Measurements from ENCODE around the gene FAM117B.

The FAM117B gene

DNA sequence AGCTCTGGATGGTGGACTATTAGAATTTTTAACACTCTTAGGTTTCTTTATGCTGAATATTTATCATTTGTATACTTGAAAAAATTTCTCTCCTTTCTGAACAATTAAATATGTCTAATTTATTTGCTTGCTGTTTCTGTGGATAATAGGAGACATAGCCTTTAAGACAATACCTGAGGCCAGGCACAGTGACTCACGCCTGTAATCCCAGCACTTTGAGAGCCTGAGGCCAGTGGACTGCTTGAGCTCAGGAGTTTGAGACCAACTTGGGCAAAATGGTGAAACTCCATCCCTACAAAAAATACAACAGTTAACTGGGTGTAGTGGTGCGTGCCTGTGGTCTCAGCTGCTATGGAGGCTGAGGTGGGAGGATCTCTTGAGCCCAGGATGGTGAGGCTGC lies 54.7 kb downstream of the FAM117B start:
- peaks cover 30% of the 10 kb centered on the region for H3K79me2 ChIP-seq (ENCODE audit: insufficient read depth, low read length)
- H3K36me3 ChIP-seq (ENCODE audit: insufficient read depth, low read length), result 0 out of 2 replicates have a peak, but pooled peaks cover 3% of the 10 kb centered on the region
- no peak overlapping the region for H3K4me2 ChIP-seq (ENCODE audit: insufficient read depth, low read length)
- H3K27me3 ChIP-seq (ENCODE audit: insufficient read depth, low read length, poor library complexity), result no peaks in the 10 kb centered on the region
- no peak overlapping the region for H3K27ac ChIP-seq (ENCODE audit: low read length)
- no peaks in the 10 kb centered on the region for H3K4me1 ChIP-seq (ENCODE audit: insufficient read depth, low read length)
- H2AFZ ChIP-seq (ENCODE audit: low read depth, low read length), result no peak overlapping the region
- peaks cover 6% of the 10 kb centered on the region; the same call in 1 of the 2 replicates for H4K20me1 ChIP-seq (ENCODE audit: insufficient read depth, low read length)
- ATAC-seq (ENCODE audit: insufficient read depth, low read depth) (no peak), DNase-seq (no peak)
- no peak overlapping the region for H3K4me3 ChIP-seq (ENCODE audit: low read depth in 1 of 2, low read length in 2 of 2)
- H3K9me3 ChIP-seq (ENCODE audit: insufficient read depth, low read length, severe bottlenecking), result no peaks in the 10 kb centered on the region
- no peak for TF ChIP-seq EZH2 (IDR thresholded peaks at IDR 0.05; ENCODE audit: borderline replicate concordance, low read depth, low read length, severe bottlenecking)
- TF ChIP-seq, protein P1, sequence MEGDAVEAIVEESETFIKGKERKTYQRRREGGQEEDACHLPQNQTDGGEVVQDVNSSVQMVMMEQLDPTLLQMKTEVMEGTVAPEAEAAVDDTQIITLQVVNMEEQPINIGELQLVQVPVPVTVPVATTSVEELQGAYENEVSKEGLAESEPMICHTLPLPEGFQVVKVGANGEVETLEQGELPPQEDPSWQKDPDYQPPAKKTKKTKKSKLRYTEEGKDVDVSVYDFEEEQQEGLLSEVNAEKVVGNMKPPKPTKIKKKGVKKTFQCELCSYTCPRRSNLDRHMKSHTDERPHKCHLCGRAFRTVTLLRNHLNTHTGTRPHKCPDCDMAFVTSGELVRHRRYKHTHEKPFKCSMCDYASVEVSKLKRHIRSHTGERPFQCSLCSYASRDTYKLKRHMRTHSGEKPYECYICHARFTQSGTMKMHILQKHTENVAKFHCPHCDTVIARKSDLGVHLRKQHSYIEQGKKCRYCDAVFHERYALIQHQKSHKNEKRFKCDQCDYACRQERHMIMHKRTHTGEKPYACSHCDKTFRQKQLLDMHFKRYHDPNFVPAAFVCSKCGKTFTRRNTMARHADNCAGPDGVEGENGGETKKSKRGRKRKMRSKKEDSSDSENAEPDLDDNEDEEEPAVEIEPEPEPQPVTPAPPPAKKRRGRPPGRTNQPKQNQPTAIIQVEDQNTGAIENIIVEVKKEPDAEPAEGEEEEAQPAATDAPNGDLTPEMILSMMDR (IDR thresholded peaks at IDR 0.05; ENCODE audit: borderline replicate concordance, extremely low read depth, low read length, poor library complexity, severe bottlenecking), result no peak
- H3K9ac ChIP-seq (ENCODE audit: low read depth, low read length), result no peak overlapping the region

DNA sequence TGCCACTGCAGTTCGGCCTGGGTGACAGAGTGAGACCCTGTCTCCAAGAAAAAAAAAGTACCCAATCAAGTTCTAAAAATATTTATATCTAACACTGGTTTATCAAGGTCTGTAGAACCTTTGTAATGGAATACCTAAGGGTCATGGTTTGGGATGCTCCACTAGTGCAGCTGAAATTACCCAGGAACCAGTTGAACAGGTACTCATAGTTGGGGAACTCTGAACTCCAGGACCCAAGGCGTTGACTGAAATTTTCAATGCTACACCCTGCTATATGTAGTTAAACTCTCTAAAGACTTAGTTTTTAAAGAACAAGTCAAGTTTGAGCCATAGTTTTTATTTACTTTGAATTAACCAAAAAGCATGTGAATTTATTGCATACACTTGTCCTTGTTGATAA lies 55.1 kb downstream of the FAM117B start:
- no peak overlapping the region for H3K4me3 ChIP-seq (ENCODE audit: low read depth in 1 of 2, low read length in 2 of 2)
- no peak for ATAC-seq (ENCODE audit: insufficient read depth, low read depth)
- no peaks in the 10 kb centered on the region for H3K4me1 ChIP-seq (ENCODE audit: insufficient read depth, low read length)
- no peak for DNase-seq
- H3K36me3 ChIP-seq (ENCODE audit: insufficient read depth, low read length), result 0 out of 2 replicates have a peak, but pooled peaks cover 3% of the 10 kb centered on the region
- no peak overlapping the region for H3K9ac ChIP-seq (ENCODE audit: low read depth, low read length)
- H3K79me2 ChIP-seq (ENCODE audit: insufficient read depth, low read length), result peaks cover 35% of the 10 kb centered on the region
- H3K27me3 ChIP-seq (ENCODE audit: insufficient read depth, low read length, poor library complexity), result no peaks in the 10 kb centered on the region
- no peak overlapping the region for H3K27ac ChIP-seq (ENCODE audit: low read length)
- H4K20me1 ChIP-seq (ENCODE audit: insufficient read depth, low read length), result peaks cover 6% of the 10 kb centered on the region; the same call in 1 of the 2 replicates
- H2AFZ ChIP-seq (ENCODE audit: low read depth, low read length), result no peak overlapping the region
- H3K4me2 ChIP-seq (ENCODE audit: insufficient read depth, low read length), result no peak overlapping the region
- TF ChIP-seq EZH2 (IDR thresholded peaks at IDR 0.05; ENCODE audit: borderline replicate concordance, low read depth, low read length, severe bottlenecking), result no peak
- TF ChIP-seq, protein P1 (IDR thresholded peaks at IDR 0.05; ENCODE audit: borderline replicate concordance, extremely low read depth, low read length, poor library complexity, severe bottlenecking), result no peak
- no peaks in the 10 kb centered on the region for H3K9me3 ChIP-seq (ENCODE audit: insufficient read depth, low read length, severe bottlenecking)

DNA sequence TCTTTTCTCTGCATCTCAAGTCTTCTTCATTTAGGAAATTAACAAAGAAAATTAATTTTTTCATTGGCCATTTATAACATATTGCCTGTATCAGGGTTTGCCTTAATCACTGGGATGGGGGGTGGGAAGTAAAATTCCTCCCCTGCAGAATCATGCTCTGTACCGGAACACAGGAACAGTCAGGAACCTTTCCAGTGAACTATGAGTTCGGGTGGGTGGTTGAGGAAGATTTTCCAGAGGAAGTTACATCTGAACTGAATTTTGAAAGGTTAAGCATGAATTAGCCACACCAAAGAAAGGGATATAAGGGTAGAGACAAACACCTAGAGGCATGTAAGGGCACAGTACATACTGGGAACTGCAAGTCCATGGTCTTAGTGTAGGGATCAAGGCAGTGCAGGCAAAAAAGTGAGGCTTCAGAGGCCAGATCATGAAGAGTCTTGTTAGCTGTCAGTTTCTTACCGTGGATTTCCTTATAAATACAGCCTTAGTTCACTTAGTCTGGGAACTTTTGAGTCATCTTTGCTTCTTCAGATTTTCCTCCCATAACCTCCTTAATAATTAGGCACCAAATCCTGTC lies 55.6 kb downstream of the FAM117B start:
- no peaks in the 10 kb centered on the region for H3K27me3 ChIP-seq (ENCODE audit: insufficient read depth, low read length, poor library complexity)
- TF ChIP-seq EZH2 (IDR thresholded peaks at IDR 0.05; ENCODE audit: borderline replicate concordance, low read depth, low read length, severe bottlenecking), result no peak
- TF ChIP-seq, protein P1 (IDR thresholded peaks at IDR 0.05; ENCODE audit: borderline replicate concordance, extremely low read depth, low read length, poor library complexity, severe bottlenecking), result no peak
- no peak overlapping the region for H3K4me3 ChIP-seq (ENCODE audit: low read depth in 1 of 2, low read length in 2 of 2)
- no peak overlapping the region for H2AFZ ChIP-seq (ENCODE audit: low read depth, low read length)
- 0 out of 2 replicates have a peak, but pooled peaks cover 3% of the 10 kb centered on the region for H3K36me3 ChIP-seq (ENCODE audit: insufficient read depth, low read length)
- no peak overlapping the region for H3K27ac ChIP-seq (ENCODE audit: low read length)
- H3K9ac ChIP-seq (ENCODE audit: low read depth, low read length), result no peak overlapping the region
- H3K9me3 ChIP-seq (ENCODE audit: insufficient read depth, low read length, severe bottlenecking), result no peaks in the 10 kb centered on the region
- peaks cover 6% of the 10 kb centered on the region; the same call in 1 of the 2 replicates for H4K20me1 ChIP-seq (ENCODE audit: insufficient read depth, low read length)
- H3K4me2 ChIP-seq (ENCODE audit: insufficient read depth, low read length), result no peak overlapping the region
- DNase-seq (no peak), ATAC-seq (ENCODE audit: insufficient read depth, low read depth) (no peak)
- no peaks in the 10 kb centered on the region for H3K4me1 ChIP-seq (ENCODE audit: insufficient read depth, low read length)
- H3K79me2 ChIP-seq (ENCODE audit: insufficient read depth, low read length), result peaks cover 38% of the 10 kb centered on the region
